ENCODE data around the gene FANCF.

FANCF gene

DNA sequence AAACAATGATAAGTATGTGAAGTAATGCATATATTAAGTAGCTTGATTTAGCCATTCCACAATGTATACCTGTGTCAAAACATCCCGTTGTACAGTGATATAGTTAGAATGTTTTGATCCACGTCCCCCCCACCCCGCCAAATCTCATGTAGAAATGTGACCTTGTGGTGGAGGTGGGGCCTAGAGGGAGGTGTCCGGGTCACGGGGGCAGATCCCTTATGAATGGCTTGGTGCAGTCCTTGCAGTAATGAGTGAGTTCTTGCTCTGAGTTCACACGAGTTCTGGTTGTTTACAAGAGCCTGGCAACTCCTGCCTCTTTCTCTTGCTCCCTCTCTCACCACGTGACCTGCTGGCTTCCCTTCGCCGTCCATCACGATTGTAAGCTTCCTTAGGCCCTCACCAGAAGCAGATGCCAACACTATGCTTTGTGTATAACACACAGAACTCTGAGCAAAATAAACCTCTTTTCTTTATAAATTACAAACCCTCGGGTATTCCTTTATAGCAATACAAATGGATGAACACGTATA lies 41.6 kb downstream of the FANCF start:
- no peak overlapping the region for H3K4me3 ChIP-seq (ENCODE audit: low read depth, low read length)
- no peak for TF ChIP-seq CTCF (IDR thresholded peaks at IDR 0.05; ENCODE audit: borderline replicate concordance, insufficient read depth, low read depth, low read length)

GRCh38 chr11:22582151-22582410 lies 43.5 kb downstream of the FANCF start:
- H3K4me3 ChIP-seq (ENCODE audit: low read depth, low read length), result no peak overlapping the region

DNA sequence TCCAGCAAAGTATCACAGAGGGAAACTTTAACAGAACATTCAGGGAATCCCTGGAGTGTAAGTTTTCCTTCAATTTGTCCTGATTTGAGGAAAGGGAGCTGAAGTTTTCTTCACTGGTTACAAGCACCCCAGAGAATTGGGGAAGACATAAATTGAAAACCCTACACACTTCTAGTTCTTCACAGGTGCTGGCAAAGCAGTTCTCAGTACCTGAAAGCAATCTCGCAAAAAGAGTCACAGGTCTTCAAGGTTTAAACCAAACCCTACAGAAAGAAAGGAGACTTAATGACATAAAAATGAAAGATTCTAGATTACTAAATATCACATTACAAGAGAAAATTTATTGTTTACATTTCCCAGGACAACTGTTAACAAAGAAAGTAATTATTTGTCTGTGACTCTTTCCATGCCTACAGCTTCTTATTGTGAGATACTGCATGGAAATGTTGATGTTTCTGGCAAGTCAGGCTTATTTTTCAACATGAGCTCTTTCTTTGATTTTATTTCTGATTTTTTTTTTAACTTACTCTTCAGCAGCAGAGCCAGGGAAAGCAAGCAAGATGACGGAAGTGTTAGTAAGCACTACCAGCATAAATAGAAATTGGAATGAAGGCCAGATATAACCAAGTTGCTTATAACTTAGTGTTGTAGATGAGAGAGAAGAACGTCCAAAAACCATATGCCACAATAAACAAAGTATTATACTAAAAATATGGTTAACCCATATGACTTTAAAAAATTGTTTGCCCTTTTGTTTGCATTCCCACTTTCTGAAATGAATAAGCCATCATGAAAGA lies 44.1 kb downstream of the FANCF start:
- H3K4me3 ChIP-seq (ENCODE audit: low read depth, low read length), result no peak overlapping the region
- no peak for TF ChIP-seq CTCF (IDR thresholded peaks at IDR 0.05; ENCODE audit: borderline replicate concordance, insufficient read depth, low read depth, low read length)

More at GRCh38 chr11:22582151-22582410, 43.5 kb downstream of the FANCF start:
- TF ChIP-seq CTCF (IDR thresholded peaks at IDR 0.05; ENCODE audit: borderline replicate concordance, insufficient read depth, low read depth, low read length), result no peak

DNA sequence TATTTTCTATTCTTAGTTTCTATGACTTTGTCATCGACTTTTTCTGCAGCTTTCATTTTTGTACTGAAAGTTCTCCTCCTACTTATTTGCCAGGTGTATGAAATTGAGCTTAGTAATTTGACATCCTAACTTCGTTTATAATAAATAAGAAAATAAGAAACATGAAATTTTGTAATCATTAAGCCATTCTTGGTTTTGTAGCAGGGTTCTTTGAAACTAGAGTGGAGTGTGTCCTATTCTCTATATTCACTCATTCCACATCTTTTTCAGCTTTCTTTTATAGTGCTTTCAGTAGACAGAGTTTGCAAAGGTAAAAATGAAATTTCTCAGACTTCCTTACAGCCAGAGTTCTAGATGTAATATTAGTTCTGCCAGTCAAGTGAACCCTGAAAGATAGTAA lies 47.8 kb downstream of the FANCF start:
- no peak for TF ChIP-seq CTCF (IDR thresholded peaks at IDR 0.05; ENCODE audit: borderline replicate concordance, insufficient read depth, low read depth, low read length)

More for the DNA sequence above, 47.8 kb downstream of the FANCF start:
- H3K4me3 ChIP-seq (ENCODE audit: low read depth, low read length), result no peak overlapping the region

All from GM12875 (cell line).